ENCODE measurements around the gene BTK.
"Not testable (repeated sequence)": the region's sequence is repeated elsewhere in the genome, so short reads cannot be mapped to it uniquely, and the experiment has no call there.

Gene BTK

GRCh38 chrX:101337776-101338271 is 48.2 kb downstream of the BTK start:
- DNase-seq (ENCODE audit: low read depth, low spot score), result no peak
- no peak for TF ChIP-seq CTCF (IDR thresholded peaks at IDR 0.05; ENCODE audit: insufficient read depth, low read length, missing control alignments)
- H3K4me3 ChIP-seq (ENCODE audit: low read depth, low read length), result no peak overlapping the region
- POLR2A ChIA-PET, result no interaction called here
- CTCF ChIA-PET, result no interaction called here

GRCh38 chrX:101334310-101334709 is 51.7 kb downstream of the BTK start:
- CTCF ChIA-PET; DNase-seq (ENCODE audit: low read depth, low spot score); H3K4me3 ChIP-seq (ENCODE audit: low read depth, low read length); POLR2A ChIA-PET: not testable (repeated sequence)

- POLR2A ChIA-PET, result not testable (repeated sequence)
These were observed 59.4 kb downstream of the BTK start for GRCh38 chrX:101326600-101326999.

GRCh38 chrX:101303790-101304189 is 82.2 kb downstream of the BTK start:
- ChIA-PET CTCF (no interaction called here), POLR2A (no interaction called here)
- DNase-seq (ENCODE audit: low read depth, low spot score), result no peak
- H3K4me3 ChIP-seq (ENCODE audit: low read depth, low read length), result no peak overlapping the region
- no peak for TF ChIP-seq CTCF (IDR thresholded peaks at IDR 0.05; ENCODE audit: insufficient read depth, low read length, missing control alignments)

More at GRCh38 chrX:101326600-101326999, 59.4 kb downstream of the BTK start:
- DNase-seq (ENCODE audit: low read depth, low spot score); H3K4me3 ChIP-seq (ENCODE audit: low read depth, low read length); CTCF ChIA-PET: not testable (repeated sequence)
